A549 treated with RU486 at 1 μM for 4 hours (cell line): Measurements from ENCODE around the gene SLC6A15. TPM values are rescaled to one million over a fixed set of nuclear protein-coding genes. Genes with fewer than 3 reads are reported as not detected.

ENCODE experiments used
- total RNA-seq: library from RNA; stranded (reverse); fragments of 200-300 nt; extraction: Qiagen RNA extraction; gene quantifications from 5 replicates; pipeline ENCODE4 v1.2.3, GENCODE V29; 2022; ENCODE audit warnings: low read depth

The SLC6A15 gene
- total RNA-seq: 1.9 to 4.3 TPM (median 3.8 TPM) in 5 replicates

DNA sequence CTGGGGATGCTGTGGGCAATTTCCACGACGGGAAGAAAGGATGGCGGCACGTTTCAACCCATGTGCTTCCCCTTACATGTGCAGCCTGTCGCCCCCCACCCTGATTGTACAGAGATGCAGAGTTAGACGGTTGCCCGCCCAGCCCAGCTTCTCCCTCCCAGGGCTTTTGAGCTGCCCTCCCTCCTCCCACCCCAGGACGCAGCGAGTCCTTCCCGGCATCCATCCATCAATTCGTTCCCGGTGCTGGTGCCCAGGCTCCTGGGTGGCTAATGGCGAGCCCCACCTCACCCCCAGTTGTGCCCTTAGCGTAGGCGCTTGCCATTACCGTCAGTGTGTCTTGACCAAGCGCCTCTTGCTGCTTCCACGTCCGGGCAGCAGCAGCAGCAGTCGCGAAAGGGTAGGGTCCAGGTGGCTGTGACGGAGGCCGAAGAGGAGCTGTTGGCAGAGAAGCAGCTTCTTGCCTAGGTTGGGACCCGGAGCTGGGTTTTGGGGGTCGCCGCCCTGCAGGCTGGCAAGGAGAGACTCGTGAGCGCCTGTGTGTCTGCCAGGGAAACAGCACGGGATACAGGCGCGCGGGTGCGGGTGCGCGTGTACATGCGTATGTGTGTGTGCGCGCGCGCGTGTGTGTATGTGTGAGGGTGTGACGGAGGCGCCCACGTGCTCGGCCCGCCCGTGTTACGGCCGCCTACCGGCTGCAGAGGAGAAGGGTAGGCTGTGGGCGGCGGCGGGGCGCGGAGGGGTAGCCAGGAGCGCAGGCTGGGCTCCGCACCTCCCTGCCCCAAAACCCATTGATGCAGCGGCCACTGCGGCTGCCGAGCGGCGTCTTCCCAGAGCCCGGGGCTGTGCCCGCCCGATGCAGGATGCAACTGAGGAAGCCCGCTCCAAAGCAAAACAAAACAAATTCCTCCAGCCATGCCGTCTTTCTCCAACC lies at the start of gene SLC6A15:
TSS of gene SLC6A15 (minus strand) at position 602 of the 931 bp plus-strand sequence. CDS start 20,679 bp downstream, outside the sequence.

Other genes starting within 250 kb of the SLC6A15 start
- gene TSPAN19, start 123.5 kb upstream of the SLC6A15 start, total RNA-seq: 0.18 TPM in 1 of 5 replicates, not detected in the others
- 0.41 to 1.5 TPM (median 1.1 TPM) in 5 replicates for gene LRRIQ1, start 123.6 kb upstream of the SLC6A15 start, total RNA-seq